ENCODE data around the gene PTPDC1.

DNA sequence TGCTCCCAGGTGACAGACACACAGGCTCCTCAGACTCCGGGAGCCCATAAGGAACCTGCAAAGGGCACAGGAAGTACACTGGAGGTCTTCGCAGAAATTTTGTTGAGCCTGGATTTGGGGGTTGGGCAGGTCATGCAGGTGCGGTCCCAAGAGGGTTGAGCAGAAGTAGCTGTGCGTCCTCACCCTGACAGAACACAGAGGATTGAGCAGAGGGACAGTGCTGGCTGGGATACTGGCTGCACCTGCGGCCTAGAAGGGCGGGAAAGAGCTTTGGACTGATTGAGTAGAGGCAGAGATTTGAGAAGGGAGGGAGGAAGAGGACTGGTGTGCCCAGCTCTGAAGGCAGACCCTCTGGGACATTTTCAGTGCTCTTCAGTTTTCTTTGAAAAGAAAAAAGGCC lies 65.4 kb downstream of the PTPDC1 start:
- TF ChIP-seq SP1 (IDR thresholded peaks at IDR 0.05): no peak
- TF ChIP-seq, protein P1, sequence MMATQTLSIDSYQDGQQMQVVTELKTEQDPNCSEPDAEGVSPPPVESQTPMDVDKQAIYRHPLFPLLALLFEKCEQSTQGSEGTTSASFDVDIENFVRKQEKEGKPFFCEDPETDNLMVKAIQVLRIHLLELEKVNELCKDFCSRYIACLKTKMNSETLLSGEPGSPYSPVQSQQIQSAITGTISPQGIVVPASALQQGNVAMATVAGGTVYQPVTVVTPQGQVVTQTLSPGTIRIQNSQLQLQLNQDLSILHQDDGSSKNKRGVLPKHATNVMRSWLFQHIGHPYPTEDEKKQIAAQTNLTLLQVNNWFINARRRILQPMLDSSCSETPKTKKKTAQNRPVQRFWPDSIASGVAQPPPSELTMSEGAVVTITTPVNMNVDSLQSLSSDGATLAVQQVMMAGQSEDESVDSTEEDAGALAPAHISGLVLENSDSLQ (IDR thresholded peaks at IDR 0.05): no peak
- TF ChIP-seq CTBP1 (IDR thresholded peaks at IDR 0.05; ENCODE audit: borderline replicate concordance): no peak
- no peak for TF ChIP-seq TARDBP (IDR thresholded peaks at IDR 0.05)
- TF ChIP-seq BHLHE40 (IDR thresholded peaks at IDR 0.05; ENCODE audit: borderline replicate concordance): no peak

All from HEK293T (cell line).